Suprapubic skin (tissue), 3 donors: Measurements from ENCODE around the gene ARHGEF7.

Source experiments
- EP300 ChIP-seq: sonication (generic); formaldehyde crosslinking; IDR thresholded peaks from one replicate; pipeline ENCODE4 v1.6.1; 2017; ENCODE audit warnings: antibody characterized with exemption
- POLR2A ChIP-seq, 2 donors: fragments of 450-650 bp; IDR thresholded peaks; one replicate each; pipeline ENCODE4 v1.6.1; 2017; ENCODE audit warnings: antibody characterized with exemption in 2 of 2, mild to moderate bottlenecking in 2 of 2, moderate library complexity in 2 of 2
- TF ChIP-seq, protein P1 (sequence below), 2 donors: fragments of 200-600 bp in 1 of 2; fragments of 450-650 bp in 1 of 2; sonication (generic) in 1 of 2; IDR thresholded peaks; one replicate each; pipeline ENCODE4 v1.5.1; 2016 to 2019; ENCODE audit warnings: antibody characterized with exemption in 2 of 2, mild to moderate bottlenecking in 1 of 2, moderate library complexity in 1 of 2

- TF ChIP-seq POLR2A (IDR thresholded peaks at IDR 0.05) (no peak), EP300 (no peak)
- TF ChIP-seq, protein P1, sequence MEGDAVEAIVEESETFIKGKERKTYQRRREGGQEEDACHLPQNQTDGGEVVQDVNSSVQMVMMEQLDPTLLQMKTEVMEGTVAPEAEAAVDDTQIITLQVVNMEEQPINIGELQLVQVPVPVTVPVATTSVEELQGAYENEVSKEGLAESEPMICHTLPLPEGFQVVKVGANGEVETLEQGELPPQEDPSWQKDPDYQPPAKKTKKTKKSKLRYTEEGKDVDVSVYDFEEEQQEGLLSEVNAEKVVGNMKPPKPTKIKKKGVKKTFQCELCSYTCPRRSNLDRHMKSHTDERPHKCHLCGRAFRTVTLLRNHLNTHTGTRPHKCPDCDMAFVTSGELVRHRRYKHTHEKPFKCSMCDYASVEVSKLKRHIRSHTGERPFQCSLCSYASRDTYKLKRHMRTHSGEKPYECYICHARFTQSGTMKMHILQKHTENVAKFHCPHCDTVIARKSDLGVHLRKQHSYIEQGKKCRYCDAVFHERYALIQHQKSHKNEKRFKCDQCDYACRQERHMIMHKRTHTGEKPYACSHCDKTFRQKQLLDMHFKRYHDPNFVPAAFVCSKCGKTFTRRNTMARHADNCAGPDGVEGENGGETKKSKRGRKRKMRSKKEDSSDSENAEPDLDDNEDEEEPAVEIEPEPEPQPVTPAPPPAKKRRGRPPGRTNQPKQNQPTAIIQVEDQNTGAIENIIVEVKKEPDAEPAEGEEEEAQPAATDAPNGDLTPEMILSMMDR (IDR thresholded peaks at IDR 0.05) = no peak
Observed at GRCh38 chr13:111265006-111265700, 150.0 kb downstream of the ARHGEF7 start.
